Neural cell (in vitro differentiated cells): ENCODE results near the gene PANK1.

Source experiments
- EP300 ChIP-seq: fragments of 450-650 bp; conservative IDR thresholded peaks from 2 replicates; pipeline ENCODE4 v1.6.1; 2014; ENCODE audit warnings: antibody characterized with exemption, mild to moderate bottlenecking, moderate library complexity; ENCODE audit not compliant: poor library complexity, severe bottlenecking
- EZH2 ChIP-seq: fragments of 200-600, 300-800 bp; shearing (Covaris generic), sonication (generic); IDR thresholded peaks from 2 replicates; pipeline ENCODE4 v1.6.1; 2014; ENCODE audit warnings: antibody characterized with exemption, low read length, borderline replicate concordance, mild to moderate bottlenecking; ENCODE audit not compliant: insufficient read depth, poor library complexity, severe bottlenecking
- MXI1 ChIP-seq: fragments of 450-650 bp; conservative IDR thresholded peaks from 2 replicates; pipeline ENCODE4 v1.6.1; 2014; ENCODE audit warnings: antibody characterized with exemption, mild to moderate bottlenecking; ENCODE audit not compliant: poor library complexity, severe bottlenecking
- POLR2AphosphoS5 ChIP-seq: IDR thresholded peaks from 2 replicates; pipeline ENCODE4 v1.6.1; 2012
- RAD21 ChIP-seq: fragments of 450-650 bp; conservative IDR thresholded peaks from 2 replicates; pipeline ENCODE4 v1.6.1; 2014; ENCODE audit warnings: antibody characterized with exemption, mild to moderate bottlenecking, moderate library complexity
- SMC3 ChIP-seq: fragments of 450-650 bp; conservative IDR thresholded peaks from 2 replicates; pipeline ENCODE4 v1.6.1; 2014; ENCODE audit warnings: antibody characterized with exemption, mild to moderate bottlenecking, moderate library complexity; ENCODE audit not compliant: poor library complexity
- TAF1 ChIP-seq: IDR thresholded peaks from 2 replicates; pipeline ENCODE4 v1.6.1; 2012; ENCODE audit warnings: low read depth
- TF ChIP-seq, protein P1 (sequence below): fragments of 450-650 bp; IDR thresholded peaks from 2 replicates; pipeline ENCODE4 v1.5.1; 2014; ENCODE audit warnings: antibody characterized with exemption, mild to moderate bottlenecking, moderate library complexity; ENCODE audit not compliant: poor library complexity, severe bottlenecking
- TF ChIP-seq, protein P2 (sequence below): IDR thresholded peaks from 2 replicates; pipeline ENCODE4 v1.6.1; 2012; ENCODE audit warnings: borderline replicate concordance

DNA sequence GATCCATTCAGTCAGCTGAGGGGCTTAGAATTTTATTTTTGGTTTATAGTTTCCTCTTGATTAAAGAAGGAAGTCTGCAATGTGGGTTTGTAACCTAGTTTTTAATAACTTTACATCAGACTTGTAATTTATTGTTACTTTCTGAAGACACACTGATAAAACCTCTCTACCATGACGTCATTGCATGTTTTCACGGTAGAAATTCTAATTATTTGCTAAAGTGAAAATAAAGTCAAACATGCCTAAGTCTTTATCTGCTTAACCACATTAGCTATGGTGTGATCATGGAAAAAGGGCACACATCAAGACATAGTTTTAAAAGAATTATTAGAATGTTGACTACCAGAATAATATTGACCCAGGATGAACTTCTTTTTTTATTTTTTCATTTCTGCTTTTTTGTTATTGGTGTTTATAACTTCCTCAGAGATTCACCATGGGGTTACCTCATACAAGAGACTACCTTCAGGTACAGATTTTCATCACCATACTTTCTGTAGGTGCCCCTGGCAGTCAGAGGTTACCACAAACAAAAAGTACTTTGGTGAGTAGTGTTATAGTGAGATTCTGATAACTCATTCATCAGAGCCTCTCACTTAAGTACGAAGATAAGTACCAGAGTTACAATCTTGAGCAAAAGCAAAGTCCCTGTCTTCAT is 7.0 kb upstream of the PANK1 start:
- TF ChIP-seq EZH2 = no peak
- TF ChIP-seq, protein P1, sequence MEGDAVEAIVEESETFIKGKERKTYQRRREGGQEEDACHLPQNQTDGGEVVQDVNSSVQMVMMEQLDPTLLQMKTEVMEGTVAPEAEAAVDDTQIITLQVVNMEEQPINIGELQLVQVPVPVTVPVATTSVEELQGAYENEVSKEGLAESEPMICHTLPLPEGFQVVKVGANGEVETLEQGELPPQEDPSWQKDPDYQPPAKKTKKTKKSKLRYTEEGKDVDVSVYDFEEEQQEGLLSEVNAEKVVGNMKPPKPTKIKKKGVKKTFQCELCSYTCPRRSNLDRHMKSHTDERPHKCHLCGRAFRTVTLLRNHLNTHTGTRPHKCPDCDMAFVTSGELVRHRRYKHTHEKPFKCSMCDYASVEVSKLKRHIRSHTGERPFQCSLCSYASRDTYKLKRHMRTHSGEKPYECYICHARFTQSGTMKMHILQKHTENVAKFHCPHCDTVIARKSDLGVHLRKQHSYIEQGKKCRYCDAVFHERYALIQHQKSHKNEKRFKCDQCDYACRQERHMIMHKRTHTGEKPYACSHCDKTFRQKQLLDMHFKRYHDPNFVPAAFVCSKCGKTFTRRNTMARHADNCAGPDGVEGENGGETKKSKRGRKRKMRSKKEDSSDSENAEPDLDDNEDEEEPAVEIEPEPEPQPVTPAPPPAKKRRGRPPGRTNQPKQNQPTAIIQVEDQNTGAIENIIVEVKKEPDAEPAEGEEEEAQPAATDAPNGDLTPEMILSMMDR = no peak
- TF ChIP-seq, protein P2, sequence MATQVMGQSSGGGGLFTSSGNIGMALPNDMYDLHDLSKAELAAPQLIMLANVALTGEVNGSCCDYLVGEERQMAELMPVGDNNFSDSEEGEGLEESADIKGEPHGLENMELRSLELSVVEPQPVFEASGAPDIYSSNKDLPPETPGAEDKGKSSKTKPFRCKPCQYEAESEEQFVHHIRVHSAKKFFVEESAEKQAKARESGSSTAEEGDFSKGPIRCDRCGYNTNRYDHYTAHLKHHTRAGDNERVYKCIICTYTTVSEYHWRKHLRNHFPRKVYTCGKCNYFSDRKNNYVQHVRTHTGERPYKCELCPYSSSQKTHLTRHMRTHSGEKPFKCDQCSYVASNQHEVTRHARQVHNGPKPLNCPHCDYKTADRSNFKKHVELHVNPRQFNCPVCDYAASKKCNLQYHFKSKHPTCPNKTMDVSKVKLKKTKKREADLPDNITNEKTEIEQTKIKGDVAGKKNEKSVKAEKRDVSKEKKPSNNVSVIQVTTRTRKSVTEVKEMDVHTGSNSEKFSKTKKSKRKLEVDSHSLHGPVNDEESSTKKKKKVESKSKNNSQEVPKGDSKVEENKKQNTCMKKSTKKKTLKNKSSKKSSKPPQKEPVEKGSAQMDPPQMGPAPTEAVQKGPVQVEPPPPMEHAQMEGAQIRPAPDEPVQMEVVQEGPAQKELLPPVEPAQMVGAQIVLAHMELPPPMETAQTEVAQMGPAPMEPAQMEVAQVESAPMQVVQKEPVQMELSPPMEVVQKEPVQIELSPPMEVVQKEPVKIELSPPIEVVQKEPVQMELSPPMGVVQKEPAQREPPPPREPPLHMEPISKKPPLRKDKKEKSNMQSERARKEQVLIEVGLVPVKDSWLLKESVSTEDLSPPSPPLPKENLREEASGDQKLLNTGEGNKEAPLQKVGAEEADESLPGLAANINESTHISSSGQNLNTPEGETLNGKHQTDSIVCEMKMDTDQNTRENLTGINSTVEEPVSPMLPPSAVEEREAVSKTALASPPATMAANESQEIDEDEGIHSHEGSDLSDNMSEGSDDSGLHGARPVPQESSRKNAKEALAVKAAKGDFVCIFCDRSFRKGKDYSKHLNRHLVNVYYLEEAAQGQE = no peak
- no peak for TF ChIP-seq TAF1
- TF ChIP-seq POLR2AphosphoS5 = no peak
- TF ChIP-seq RAD21 = no peak
- no peak for TF ChIP-seq EP300
- TF ChIP-seq MXI1 = no peak
- no peak for TF ChIP-seq SMC3
